IPS-NIHi11 (cell line): ENCODE results near the gene CST11.

Experiments used
- DNase-seq: peaks from one replicate; pipeline ENCODE4 v3.0.0; 2012; ENCODE audit warnings: mixed read lengths, low spot score

CST11 gene

GRCh38 chr20:23419995-23420901 is 32.4 kb downstream of the CST11 start:
- peak; percentile 45 for DNase-seq

- DNase-seq = no peak
Observed at GRCh38 chr20:23419657-23419994, 33.0 kb downstream of the CST11 start.

GRCh38 chr20:23417861-23418260 is 34.8 kb downstream of the CST11 start:
- DNase-seq = no peak

GRCh38 chr20:23415959-23416583 is 36.6 kb downstream of the CST11 start:
- no peak for DNase-seq

GRCh38 chr20:23415555-23415954 is 37.1 kb downstream of the CST11 start:
- no peak for DNase-seq

GRCh38 chr20:23414526-23415188 is 38.0 kb downstream of the CST11 start:
- DNase-seq = no peak

- no peak for DNase-seq
Observed at GRCh38 chr20:23413862-23414422, 38.7 kb downstream of the CST11 start.

GRCh38 chr20:23412026-23412425 is 40.6 kb downstream of the CST11 start:
- no peak for DNase-seq

- DNase-seq = no peak
Observed at GRCh38 chr20:23410916-23411695, 41.6 kb downstream of the CST11 start.

GRCh38 chr20:23409800-23410199 is 42.9 kb downstream of the CST11 start:
- DNase-seq = no peak

- DNase-seq = no peak
Observed at GRCh38 chr20:23408957-23409356, 43.7 kb downstream of the CST11 start.

- DNase-seq = no peak
Observed at GRCh38 chr20:23407781-23408464, 44.8 kb downstream of the CST11 start.

GRCh38 chr20:23406880-23407279 is 45.8 kb downstream of the CST11 start:
- DNase-seq = no peak

- no peak for DNase-seq
Observed at GRCh38 chr20:23404196-23404595, 48.5 kb downstream of the CST11 start.

GRCh38 chr20:23403751-23404150 is 48.9 kb downstream of the CST11 start:
- no peak for DNase-seq

GRCh38 chr20:23401051-23401450 is 51.6 kb downstream of the CST11 start:
- no peak for DNase-seq
